Measurements from ENCODE around the gene RUNDC1. TPM values are rescaled to one million over a fixed set of nuclear protein-coding genes. Genes with fewer than 3 reads are reported as not detected.
"Not testable (repeated sequence)": the region's sequence is repeated elsewhere in the genome, so short reads cannot be mapped to it uniquely, and the experiment has no call there.

The RUNDC1 gene
- total and polyA plus RNA-seq, 11 donors = 5.5 to 15.9 (median 11.4) TPM

GRCh38 chr17:42997390-42997983 lies 17.1 kb downstream of the RUNDC1 start:
- DNase-seq = no peak
- intact Hi-C loops (cut with DNase I) = loop anchor here in 1 of 10 donors (10.0 kb wide), 2 partner anchors 63 to 413 kb away; no protein-coding TSS in a partner anchor
- Histone ChIP-seq H3K9me3 (no peaks in the 10 kb centered on the region), H3K27me3 (no peaks in the 10 kb centered on the region), H3K4me3 (peak overlapping the region in 10 of 12 donors; percentile 1 to 94 (median 78)), H3K4me1 (peaks cover 7 to 40% (median 16%) of the 10 kb centered on the region in 12 donors), H3K27ac (peak overlapping the region in 11 of 12 donors; percentile 22 to 92 (median 82)), H3K36me3 (peaks cover 0 to 54% (median 42%) of the 10 kb centered on the region in 9 donors)
- 16 to 29% (median 23%) methylated on average over 5 of the region's 5 CpGs for WGBS, 4 donors
- TF ChIP-seq CTCF (IDR thresholded peaks at IDR 0.05) (no peak), POLR2A (IDR thresholded peaks at IDR 0.05) (no peak)
- ATAC-seq = peak in 1 of 4 donors; percentile 1

DNA sequence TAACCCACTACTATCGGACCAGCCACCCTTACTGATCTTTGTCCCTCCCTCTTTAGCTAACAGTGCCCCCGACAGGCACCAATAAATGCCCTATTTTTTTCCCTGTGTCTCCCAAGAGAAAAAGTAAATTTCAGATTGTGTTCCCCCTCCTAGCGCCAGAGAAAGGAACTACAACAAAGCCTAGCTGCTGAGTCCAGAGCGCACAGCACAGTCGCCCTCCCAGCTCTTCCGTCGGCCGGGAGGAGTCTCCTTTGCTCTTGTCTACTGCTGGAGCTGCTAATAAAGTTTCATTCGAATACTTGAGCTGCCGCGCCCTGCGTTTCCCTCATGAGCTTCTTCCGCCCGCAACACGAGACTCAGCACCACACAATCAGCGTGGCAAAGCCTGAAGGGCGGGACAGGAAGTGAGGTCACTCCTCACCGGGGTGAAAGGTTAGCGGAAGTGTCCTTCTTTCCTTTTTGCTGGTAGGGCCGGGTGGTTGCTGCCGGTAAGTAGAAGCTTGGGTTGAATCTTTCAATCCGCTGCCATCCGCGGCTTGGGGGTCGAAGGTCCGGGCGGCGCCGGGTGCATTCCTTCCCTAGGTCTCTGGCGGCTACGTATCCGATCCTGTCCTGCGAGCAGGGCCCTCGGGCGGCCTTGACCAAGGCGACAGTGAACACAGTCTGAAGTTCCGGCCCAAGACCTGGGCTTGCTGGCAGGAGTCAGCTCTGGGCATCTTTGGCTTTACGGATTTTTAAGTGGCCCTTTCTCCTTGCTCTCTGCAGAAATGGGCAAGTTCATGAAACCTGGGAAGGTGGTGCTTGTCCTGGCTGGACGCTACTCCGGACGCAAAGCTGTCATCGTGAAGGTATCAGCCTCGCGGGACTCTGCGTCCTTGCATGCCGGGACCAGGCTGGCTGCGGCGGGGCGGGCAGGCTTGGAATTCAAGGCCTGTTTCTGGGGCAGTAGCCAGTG lies 17.9 kb downstream of the RUNDC1 start, which contains the start of gene RPL27:
Gene RPL27, plus strand, starts transcription at position 436 of the 955 bp plus-strand sequence. Its CDS starts 332 bp downstream, at position 768.
- Histone ChIP-seq H3K36me3 (peaks cover 0 to 54% (median 42%) of the 10 kb centered on the region in 9 donors), H3K27me3 (no peaks in the 10 kb centered on the region), H3K9me3 (no peaks in the 10 kb centered on the region), H3K4me1 (peaks cover 7 to 40% (median 16%) of the 10 kb centered on the region in 12 donors), H3K4me3 (peak within 1 kb of the TSS; percentile 50 to 94 (median 77)), H3K27ac (peak within 1 kb of the TSS; percentile 26 to 97 (median 87))
- WGBS, 4 donors = 0 to 1% (median 0%) methylated on average over 23 to 49 of the region's 49 CpGs
- TF ChIP-seq CTCF (IDR thresholded peaks at IDR 0.05) (peak; percentile 79 to 98 (median 89)), POLR2A (IDR thresholded peaks at IDR 0.05) (peak in 1 of 2 donors; percentile 89)
- ATAC-seq (peak; percentile 97 to 99 (median 98)), DNase-seq (peak; percentile 97 to 99 (median 98))
- intact Hi-C loops (cut with DNase I) = loop anchor here in 2 of 10 donors (1.0 to 10.0 kb wide), 4 partner anchors 18 to 413 kb away; partner anchors contain the start of genes PTGES3L (in 2 of the 2), RUNDC1 (in 2 of the 2) and AARSD1 (in 1 of the 2)

- peaks cover 0 to 55% (median 45%) of the 10 kb centered on the region in 9 donors for H3K36me3 ChIP-seq
- intact Hi-C loops (cut with DNase I) = loop anchor here in 1 of 10 donors (10.0 kb wide), 2 partner anchors 64 to 414 kb away; no protein-coding TSS in a partner anchor
Observed at GRCh38 chr17:42999003-42999525, 18.7 kb downstream of the RUNDC1 start.

DNA sequence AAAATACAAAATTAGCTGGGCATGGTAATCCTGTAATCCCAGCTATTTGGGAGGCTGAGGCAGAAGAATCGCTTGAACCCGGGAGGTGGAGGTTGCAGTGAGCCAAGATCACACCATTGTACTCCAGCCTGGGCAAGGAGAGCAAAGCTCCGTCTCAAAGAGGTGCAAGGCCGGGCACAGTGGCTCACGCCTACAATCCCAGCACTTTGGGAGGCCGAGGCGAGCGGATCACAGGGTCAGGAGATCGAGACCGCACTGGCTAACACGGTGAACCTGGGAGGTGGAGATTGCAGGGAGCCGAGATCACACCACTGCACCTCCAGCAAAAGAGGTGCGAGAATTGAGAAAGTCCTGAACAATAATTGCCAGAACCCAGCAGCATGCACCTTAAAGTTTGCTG lies 20.5 kb downstream of the RUNDC1 start:
- peaks cover 0 to 57% (median 50%) of the 10 kb centered on the region in 9 donors for H3K36me3 ChIP-seq
- not testable (repeated sequence) for H3K27ac ChIP-seq

More at GRCh38 chr17:42999003-42999525, 18.7 kb downstream of the RUNDC1 start:
- Histone ChIP-seq H3K27me3 (no peaks in the 10 kb centered on the region), H3K4me1 (peaks cover 7 to 40% (median 16%) of the 10 kb centered on the region in 12 donors), H3K4me3 (peak overlapping the region; percentile 50 to 94 (median 77)), H3K27ac (peak overlapping the region in 11 of 12 donors; percentile 57 to 97 (median 87)), H3K9me3 (no peaks in the 10 kb centered on the region)
- TF ChIP-seq CTCF (IDR thresholded peaks at IDR 0.05) (no peak), POLR2A (IDR thresholded peaks at IDR 0.05) (no peak)
- ATAC-seq (no peak), DNase-seq (no peak)
- 9 to 16% (median 13%) methylated on average over 10 of the region's 10 CpGs for WGBS, 4 donors

More for the DNA sequence above, 20.5 kb downstream of the RUNDC1 start:
- DNase-seq, H3K9me3 ChIP-seq, H3K4me3 ChIP-seq, H3K27me3 ChIP-seq, ATAC-seq: not testable (repeated sequence)
- H3K4me1 ChIP-seq = peaks cover 7 to 40% (median 16%) of the 10 kb centered on the region in 12 donors
- WGBS, 4 donors = 91 to 95% (median 94%) methylated on average over 13 of the region's 13 CpGs
- intact Hi-C loops (cut with DNase I) = loop anchor here in 1 of 10 donors (5.0 kb wide), 1 partner anchor 171 kb away; the partner anchor contains the start of gene NBR1

Data from heart left ventricle (tissue), 16 donors.